Left colon (tissue), 2 donors: ENCODE measurements around the gene NCS1. TPM values are rescaled to one million over a fixed set of nuclear protein-coding genes. Genes with fewer than 3 reads are reported as not detected.

Source experiments
- ATAC-seq: fragments of 200-7000 bp; cut with Tn5 transposase; one replicate; pipeline ENCODE4 v1.9.1; 2020; ENCODE audit warnings: mild to moderate bottlenecking, moderate library complexity
- DNase-seq, 2 donors: peaks; one replicate each; pipeline ENCODE4 v3.0.0-alpha.2; 2020
- intact Hi-C, 2 donors: fragments of 100-400 bp; cut with DNase I in 1 of 2; cut with micrococcal nuclease in 1 of 2; formaldehyde crosslinking; loops; one replicate each; pipeline versions ENCODE4 v1.11.2 to v1.14.0; 2022; cut with DNase I, micrococcal nuclease
- total RNA-seq, 2 donors: library from RNA; stranded (reverse); fragmentation: NEBNext Ultra II Directional; extraction: Animal tissue kit (Norgen Biotek cat#: 25700); gene quantifications; one replicate each; pipeline ENCODE4 v1.2.1, GENCODE V29; 2021
- donor health status: DM: no; HTN: no; CAD: no.
- donor health status: DM: yes; HTN: yes; CAD: no.

The NCS1 gene
- total RNA-seq, 2 donors from 2014 or later: 2.1 to 23.7 TPM

DNA sequence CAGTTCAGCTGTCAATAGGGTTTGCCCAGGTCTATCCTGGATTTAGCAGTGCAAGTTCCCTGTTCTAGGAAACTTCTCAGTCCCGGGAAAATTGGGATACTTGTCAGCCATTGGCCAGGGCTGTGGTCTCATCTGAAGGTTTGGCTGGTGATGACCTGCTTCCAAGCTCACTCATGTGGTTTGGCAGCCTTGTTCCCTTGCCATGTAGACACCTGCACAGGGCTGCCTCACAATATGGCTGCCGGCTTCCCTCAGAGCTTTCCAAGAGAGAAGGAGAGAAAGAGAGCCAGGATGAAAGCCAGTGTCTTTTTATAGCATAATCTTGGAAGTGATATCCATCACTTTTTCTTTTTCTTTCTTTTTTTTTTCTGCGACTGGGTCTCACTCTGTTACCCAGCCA is 55.6 kb downstream of the NCS1 start:
- ATAC-seq (no peak), DNase-seq (no peak)
- intact Hi-C loops: no loop called here

DNA sequence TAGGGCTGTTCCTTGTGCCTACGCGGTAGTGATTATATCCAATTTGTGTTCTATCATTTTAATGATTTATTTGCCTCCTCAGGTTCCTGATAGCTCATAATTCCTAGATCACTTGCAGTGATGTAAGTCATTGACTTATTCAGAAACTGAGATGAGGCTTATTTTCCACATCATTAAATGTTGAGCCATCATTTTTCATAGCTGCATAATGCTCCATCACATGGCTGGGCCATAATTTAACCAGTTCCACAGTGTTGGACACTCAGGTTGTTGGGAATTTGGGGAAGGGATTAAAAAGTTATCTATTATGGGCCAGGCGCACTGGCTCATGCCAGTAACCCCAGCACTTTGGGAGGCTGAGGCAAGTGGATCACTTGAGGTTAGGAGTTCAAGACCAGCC is 57.6 kb downstream of the NCS1 start:
- no peak for ATAC-seq
- intact Hi-C loops: loop anchor here in 1 of 2 donors (5.0 kb wide), 1 partner anchor 127 kb away; no protein-coding TSS in a partner anchor
- DNase-seq: no peak

- ATAC-seq: no peak
- DNase-seq: no peak
- intact Hi-C loops: loop anchor here in 1 of 2 donors (5.0 kb wide), 1 partner anchor 128 kb away; no protein-coding TSS in a partner anchor
Observed at GRCh38 chr9:130230631-130231030, 58.4 kb downstream of the NCS1 start.

DNA sequence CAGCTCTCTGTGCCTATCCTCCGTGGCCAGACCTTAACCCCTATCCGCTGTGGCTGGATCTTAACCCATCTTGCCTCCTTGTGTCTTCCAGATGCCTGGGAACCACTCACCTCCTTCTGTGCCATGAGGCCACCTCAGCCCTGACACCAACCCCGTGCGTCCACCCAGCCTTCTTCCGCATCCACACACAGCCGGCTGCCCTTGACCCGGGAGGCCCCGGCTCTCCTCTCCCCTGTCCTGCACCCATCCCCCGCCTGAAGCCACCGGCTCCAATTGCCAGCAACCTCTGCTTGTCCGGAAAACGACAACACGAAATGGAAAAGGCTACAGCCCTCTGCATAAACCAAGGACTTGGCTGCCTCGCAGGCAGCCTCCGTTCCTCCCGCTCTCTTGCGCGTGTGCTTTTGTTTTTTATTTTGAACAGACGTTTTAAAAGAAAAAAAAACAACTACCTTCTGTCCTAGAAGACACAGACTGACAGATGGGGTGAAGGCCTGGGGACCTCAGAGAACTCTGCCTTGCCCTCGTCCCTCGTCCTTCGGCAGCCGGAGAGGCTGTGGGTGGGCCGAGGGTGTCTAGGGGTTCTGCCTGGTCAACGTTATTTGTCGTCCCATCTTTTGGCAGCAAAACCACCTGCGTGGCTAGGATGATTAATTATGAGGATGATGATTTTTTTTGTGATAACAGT is 60.8 kb downstream of the NCS1 start:
- intact Hi-C loops: loop anchor here in 1 of 2 donors (5.0 kb wide), 1 partner anchor 131 kb away; no protein-coding TSS in a partner anchor
- no peak for ATAC-seq
- no peak for DNase-seq

DNA sequence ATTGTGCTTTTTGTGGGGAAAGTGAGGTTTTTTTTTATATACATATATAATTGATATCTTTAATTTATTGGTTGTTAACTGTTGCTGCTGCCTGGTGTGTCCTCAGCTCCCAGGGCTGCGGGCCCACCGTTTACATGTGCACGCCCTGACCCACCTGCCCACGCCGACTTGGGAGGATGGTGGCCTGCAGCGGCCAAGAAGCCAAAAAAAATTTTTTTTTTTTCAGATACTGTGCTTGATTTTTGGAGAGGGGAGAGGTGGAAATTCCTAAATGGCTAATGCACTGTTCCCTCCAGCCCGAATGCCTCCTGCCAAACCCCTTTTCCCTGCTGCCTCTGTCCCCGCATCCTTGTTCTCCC is 61.4 kb downstream of the NCS1 start:
- no peak for ATAC-seq
- intact Hi-C loops: loop anchor here in 1 of 2 donors (5.0 kb wide), 1 partner anchor 131 kb away; no protein-coding TSS in a partner anchor

GRCh38 chr9:130234340-130235260 is 62.4 kb downstream of the NCS1 start:
- ATAC-seq: no peak
- intact Hi-C loops: loop anchor here (5.0 kb wide), 2 partner anchors 127 to 132 kb away; no protein-coding TSS in a partner anchor
- no peak for DNase-seq

More for the DNA sequence above, 61.4 kb downstream of the NCS1 start:
- DNase-seq: no peak

GRCh38 chr9:130235558-130236435 is 63.6 kb downstream of the NCS1 start:
- peak; percentile 49 for ATAC-seq
- intact Hi-C loops: loop anchor here in 1 of 2 donors (5.0 kb wide), 1 partner anchor 128 kb away; no protein-coding TSS in a partner anchor
- peak in 1 of 2 donors; percentile 71 for DNase-seq

GRCh38 chr9:130236436-130236985 is 64.3 kb downstream of the NCS1 start:
- intact Hi-C loops: loop anchor here in 1 of 2 donors (5.0 kb wide), 1 partner anchor 129 kb away; no protein-coding TSS in a partner anchor

GRCh38 chr9:130237076-130237475 is 64.9 kb downstream of the NCS1 start:
- DNase-seq: no peak
- ATAC-seq: no peak
- intact Hi-C loops: loop anchor here in 1 of 2 donors (5.0 kb wide), 1 partner anchor 130 kb away; no protein-coding TSS in a partner anchor

More at GRCh38 chr9:130236436-130236985, 64.3 kb downstream of the NCS1 start:
- no peak for DNase-seq
- ATAC-seq: no peak

DNA sequence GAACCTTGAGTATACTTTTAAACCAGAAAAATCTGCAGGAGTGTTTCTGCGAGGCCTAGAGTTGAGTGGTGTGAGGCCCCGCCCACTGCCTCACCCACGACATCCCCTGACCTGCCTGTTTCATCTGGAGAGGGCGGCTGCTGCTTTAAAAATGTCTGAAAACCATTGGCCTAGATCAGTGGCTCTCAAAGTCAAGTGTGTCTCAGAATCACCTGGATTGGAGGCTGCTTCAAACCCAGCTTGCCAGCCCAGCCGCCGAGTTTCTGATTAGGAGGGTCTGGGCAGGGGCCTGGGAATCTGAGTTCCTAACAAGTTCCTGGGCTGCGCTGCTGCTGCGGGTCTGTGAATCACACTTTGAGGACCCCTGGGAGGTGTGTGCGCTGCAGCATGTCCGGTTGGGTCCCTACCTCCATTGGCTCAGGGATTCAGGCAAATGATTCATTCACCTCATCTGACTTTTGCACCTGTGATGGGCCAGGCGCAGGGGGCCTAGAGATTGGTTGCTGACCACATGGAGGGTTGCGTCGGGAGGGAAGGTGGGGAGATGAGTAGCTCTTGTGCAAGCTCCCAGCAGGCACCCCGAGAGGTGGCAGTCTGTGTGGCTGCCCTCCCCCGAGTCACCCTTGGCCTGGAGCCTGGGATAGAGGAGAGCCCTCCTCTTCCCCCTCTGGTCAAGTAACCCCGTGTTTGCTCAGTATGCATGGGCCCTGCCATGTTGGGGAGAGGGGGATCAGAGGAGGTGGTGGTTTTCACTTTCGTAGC is 65.7 kb downstream of the NCS1 start:
- intact Hi-C loops: loop anchor here in 1 of 2 donors (5.0 kb wide), 1 partner anchor 131 kb away; no protein-coding TSS in a partner anchor
- DNase-seq: no peak
- no peak for ATAC-seq

DNA sequence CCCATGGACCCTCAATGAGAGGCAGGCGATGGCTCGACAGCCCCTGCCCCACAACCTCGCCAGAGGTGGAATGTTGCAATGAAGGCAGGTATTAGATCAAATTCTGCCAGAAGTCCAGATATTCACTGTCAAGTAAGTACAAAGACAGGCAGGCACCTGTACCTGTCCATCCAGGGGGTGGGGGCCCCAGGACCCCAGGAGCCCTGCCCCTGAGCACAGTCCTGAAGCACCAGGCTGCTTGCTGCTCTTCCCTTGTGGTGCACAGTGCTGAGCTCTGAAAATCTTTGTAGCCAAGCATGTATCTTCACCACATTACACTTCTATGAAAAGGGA is 67.1 kb downstream of the NCS1 start:
- ATAC-seq (no peak), DNase-seq (no peak)
- intact Hi-C loops: loop anchor here in 1 of 2 donors (5.0 kb wide), 1 partner anchor 132 kb away; no protein-coding TSS in a partner anchor

GRCh38 chr9:130239741-130240241 is 67.6 kb downstream of the NCS1 start:
- ATAC-seq (no peak), DNase-seq (no peak)
- intact Hi-C loops: loop anchor here in 1 of 2 donors (5.0 to 10.0 kb wide), 2 partner anchors 85 to 132 kb away; no protein-coding TSS in a partner anchor

DNA sequence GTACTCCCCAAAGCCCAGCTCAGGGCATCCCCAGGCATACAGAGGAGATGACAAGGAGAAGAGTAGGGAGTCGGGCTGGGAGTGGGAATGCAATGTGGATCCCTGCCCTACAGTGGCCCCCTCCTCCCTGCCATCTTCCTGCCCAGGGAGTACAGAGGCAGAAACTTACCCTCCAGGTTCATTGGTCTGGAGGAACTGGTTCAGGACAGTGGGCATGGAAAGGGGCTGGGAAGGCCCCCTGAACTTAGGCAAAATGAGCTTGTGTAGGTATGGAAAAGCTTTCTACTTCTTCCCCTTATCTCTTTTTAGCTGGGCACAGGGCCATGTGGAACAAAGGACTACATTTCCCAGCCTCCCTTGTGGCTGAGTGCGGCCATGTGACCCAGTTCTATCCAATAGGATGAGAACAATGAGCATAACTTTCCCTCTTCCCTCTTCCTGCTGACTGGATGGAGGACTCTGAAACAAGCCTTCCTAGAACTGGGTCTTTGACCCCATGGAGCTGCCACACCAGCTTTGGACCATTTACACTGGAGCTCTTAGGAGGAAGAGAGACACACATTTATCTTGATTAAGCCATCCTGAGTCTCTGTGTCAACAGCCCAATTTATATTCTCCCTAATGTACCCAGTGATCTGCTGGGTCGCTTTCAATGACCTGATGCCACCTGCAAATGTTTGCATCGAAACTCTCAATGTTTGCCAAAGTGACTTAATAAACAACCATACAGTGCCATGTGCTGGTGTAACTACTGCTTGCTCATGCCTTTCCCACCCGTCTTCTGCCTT is 68.4 kb downstream of the NCS1 start:
- intact Hi-C loops: loop anchor here in 1 of 2 donors (10.0 kb wide), 1 partner anchor 84 kb away; no protein-coding TSS in a partner anchor
- DNase-seq: peak in 1 of 2 donors; percentile 48
- peak; percentile 86 for ATAC-seq

DNA sequence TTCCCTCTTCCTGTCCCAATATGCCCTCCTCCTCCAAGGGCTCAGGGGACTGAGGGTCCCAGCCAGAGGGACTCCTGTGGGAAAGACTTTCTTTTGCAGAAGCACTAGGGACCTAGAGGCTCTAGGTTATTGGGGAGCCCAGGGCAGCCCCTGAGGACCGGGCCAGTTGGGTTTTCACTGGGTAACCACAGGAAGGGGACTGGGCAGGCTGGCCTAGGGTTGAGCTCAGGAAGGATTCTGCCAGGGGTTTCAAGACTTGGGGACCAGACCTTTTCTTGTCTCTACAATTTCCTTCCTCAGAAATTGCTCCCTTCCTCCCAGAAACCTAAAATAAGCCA is 69.0 kb downstream of the NCS1 start:
- intact Hi-C loops: loop anchor here in 1 of 2 donors (10.0 kb wide), 1 partner anchor 84 kb away; no protein-coding TSS in a partner anchor
- ATAC-seq: no peak
- DNase-seq: no peak

DNA sequence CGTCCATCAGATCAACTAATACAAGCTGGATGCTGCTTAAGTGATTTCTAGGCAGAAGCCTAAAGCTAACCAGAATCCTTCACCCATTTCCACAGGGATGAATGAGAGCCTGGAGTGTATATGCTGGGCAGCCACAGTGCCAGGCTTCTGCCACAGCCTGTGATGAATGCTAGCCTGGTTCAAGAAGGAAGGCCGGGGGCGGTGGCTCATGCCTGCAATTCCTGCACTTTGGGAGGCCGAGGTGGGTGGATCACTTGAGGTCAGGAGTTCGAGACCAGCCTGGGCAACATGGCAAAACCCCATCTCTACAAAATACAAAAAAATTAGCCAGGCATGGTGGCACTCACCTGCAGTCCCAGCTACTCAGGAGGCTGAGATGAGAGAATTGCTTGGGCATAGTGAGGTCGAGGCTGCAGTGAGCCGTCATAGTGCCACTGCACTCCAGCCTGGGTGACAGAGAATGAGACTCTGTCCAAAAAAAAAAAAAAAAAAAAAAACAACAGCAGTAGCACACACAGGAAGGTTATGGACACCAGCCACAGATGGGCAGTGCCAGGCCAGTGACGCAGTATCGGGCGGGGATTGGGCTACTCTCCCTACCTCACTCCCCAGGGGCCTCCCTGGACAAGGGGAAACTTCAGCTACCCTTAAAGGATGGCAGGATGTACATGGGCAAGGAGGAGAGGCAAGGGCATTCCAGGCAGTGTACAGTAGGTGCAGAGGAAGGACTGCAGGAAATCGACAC is 70.2 kb downstream of the NCS1 start:
- intact Hi-C loops: loop anchor here in 1 of 2 donors (10.0 kb wide), 1 partner anchor 82 kb away; no protein-coding TSS in a partner anchor
- ATAC-seq (peak; percentile 21), DNase-seq (no peak)
